ENCODE results near the gene RELN.

DNA sequence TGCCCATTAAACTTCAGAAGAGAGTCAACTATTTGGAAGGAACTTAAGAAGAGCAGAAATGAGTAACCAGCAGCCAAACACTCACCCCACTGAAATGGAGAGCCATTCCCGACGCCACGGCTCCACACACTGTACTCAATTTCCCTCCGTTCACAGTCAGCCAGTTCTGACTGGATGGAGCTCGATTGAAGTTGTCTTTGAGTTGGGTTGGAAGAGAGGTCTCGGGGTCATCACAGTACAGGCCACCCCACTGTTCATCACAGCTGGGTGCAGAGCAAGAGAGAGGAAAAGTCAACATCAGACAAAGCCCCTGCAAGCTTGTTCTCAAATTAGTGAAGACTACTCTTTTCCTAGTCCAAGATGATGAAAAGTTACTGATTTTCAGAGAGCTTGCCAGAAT is 467.5 kb downstream of the RELN start:
- TF ChIP-seq, protein P1, sequence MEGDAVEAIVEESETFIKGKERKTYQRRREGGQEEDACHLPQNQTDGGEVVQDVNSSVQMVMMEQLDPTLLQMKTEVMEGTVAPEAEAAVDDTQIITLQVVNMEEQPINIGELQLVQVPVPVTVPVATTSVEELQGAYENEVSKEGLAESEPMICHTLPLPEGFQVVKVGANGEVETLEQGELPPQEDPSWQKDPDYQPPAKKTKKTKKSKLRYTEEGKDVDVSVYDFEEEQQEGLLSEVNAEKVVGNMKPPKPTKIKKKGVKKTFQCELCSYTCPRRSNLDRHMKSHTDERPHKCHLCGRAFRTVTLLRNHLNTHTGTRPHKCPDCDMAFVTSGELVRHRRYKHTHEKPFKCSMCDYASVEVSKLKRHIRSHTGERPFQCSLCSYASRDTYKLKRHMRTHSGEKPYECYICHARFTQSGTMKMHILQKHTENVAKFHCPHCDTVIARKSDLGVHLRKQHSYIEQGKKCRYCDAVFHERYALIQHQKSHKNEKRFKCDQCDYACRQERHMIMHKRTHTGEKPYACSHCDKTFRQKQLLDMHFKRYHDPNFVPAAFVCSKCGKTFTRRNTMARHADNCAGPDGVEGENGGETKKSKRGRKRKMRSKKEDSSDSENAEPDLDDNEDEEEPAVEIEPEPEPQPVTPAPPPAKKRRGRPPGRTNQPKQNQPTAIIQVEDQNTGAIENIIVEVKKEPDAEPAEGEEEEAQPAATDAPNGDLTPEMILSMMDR (conservative IDR thresholded peaks at IDR 0.05) = no peak
- TF ChIP-seq EZH2 (IDR thresholded peaks at IDR 0.05; ENCODE audit: low read depth) = no peak
